ENCODE data around the gene ERCC4.

GRCh38 chr16:13926464-13926863 lies 6.5 kb downstream of the ERCC4 start:
- TF ChIP-seq CTCF (IDR thresholded peaks at IDR 0.05; ENCODE audit: low read depth, low read length) (no peak), EZH2phosphoT487 (IDR thresholded peaks at IDR 0.05; ENCODE audit: low read depth) (no peak)

All from OCI-LY3 (cell line).